Measurements from ENCODE around the gene DXO. TPM values are rescaled to one million over a fixed set of nuclear protein-coding genes. Genes with fewer than 3 reads are reported as not detected.

DXO gene
- total RNA-seq, 1 experiment from 2014 or later = 13.8 TPM

GRCh38 chr6:31968326-31968725 lies 3.6 kb downstream of the DXO start:
- H3K27me3 Mint-ChIP-seq (ENCODE audit: low read depth) = no peaks in the 10 kb centered on the region
- ATAC-seq (no peak), DNase-seq (ENCODE audit: low spot score) (no peak)
- H3K4me3 Mint-ChIP-seq = no peak overlapping the region
- H3K27ac Mint-ChIP-seq = no peak overlapping the region
- peaks cover 45% of the 10 kb centered on the region for H3K36me3 Mint-ChIP-seq
- peaks cover 11% of the 10 kb centered on the region for H3K4me1 Mint-ChIP-seq
- H3K9me3 Mint-ChIP-seq = no peaks in the 10 kb centered on the region
- TF ChIP-seq MYBL2 (CRISPR knock-in tag; IDR thresholded peaks at IDR 0.05) = no peak
- TF ChIP-seq ZNF281 (CRISPR knock-in tag; IDR thresholded peaks at IDR 0.05) = no peak
- TF ChIP-seq JUN (CRISPR knock-in tag; IDR thresholded peaks at IDR 0.05) = no peak
- no peak for TF ChIP-seq ZNF671 (CRISPR knock-in tag; IDR thresholded peaks at IDR 0.05)
- POLR2A ChIA-PET = no interaction called here
- CTCF ChIA-PET = interaction anchor here (1.0 to 1.2 kb wide), 2 partner anchors 9 to 16 kb away, joined by 3 read pairs; partner anchors contain the start of genes NELFE and SKIC2

GRCh38 chr6:31967926-31968320 lies 4.0 kb downstream of the DXO start:
- no peak overlapping the region for H3K4me3 Mint-ChIP-seq

More at GRCh38 chr6:31967926-31968320, 4.0 kb downstream of the DXO start:
- Mint-ChIP-seq H3K36me3 (peaks cover 49% of the 10 kb centered on the region), H3K27me3 (ENCODE audit: low read depth) (no peaks in the 10 kb centered on the region), H3K27ac (no peak overlapping the region), H3K9me3 (no peaks in the 10 kb centered on the region), H3K4me1 (peaks cover 7% of the 10 kb centered on the region)
- no peak for DNase-seq (ENCODE audit: low spot score)
- ChIA-PET CTCF (interaction anchor here (1.8 kb wide), 1 partner anchor 16 kb away, joined by 6 read pairs; no protein-coding TSS in a partner anchor), POLR2A (no interaction called here)
- no peak for ATAC-seq
- TF ChIP-seq MYBL2 (CRISPR knock-in tag; IDR thresholded peaks at IDR 0.05) (no peak), ZSCAN18 (CRISPR knock-in tag; IDR thresholded peaks at IDR 0.05) (no peak), EMX1 (CRISPR knock-in tag; IDR thresholded peaks at IDR 0.05) (no peak), CREM (CRISPR knock-in tag; IDR thresholded peaks at IDR 0.05) (no peak), ELF4 (CRISPR knock-in tag; IDR thresholded peaks at IDR 0.05; ENCODE audit: low read depth) (no peak), PREB (CRISPR knock-in tag; IDR thresholded peaks at IDR 0.05; ENCODE audit: borderline replicate concordance) (no peak), SMAD4 (CRISPR knock-in tag; IDR thresholded peaks at IDR 0.05) (no peak), SMAD3 (CRISPR knock-in tag; IDR thresholded peaks at IDR 0.05; ENCODE audit: borderline replicate concordance) (no peak), GABPB1 (CRISPR knock-in tag; IDR thresholded peaks at IDR 0.05) (no peak), SOX15 (CRISPR knock-in tag; IDR thresholded peaks at IDR 0.05) (no peak), NR2C2 (CRISPR knock-in tag; IDR thresholded peaks at IDR 0.05) (no peak), ETV6 (CRISPR knock-in tag; IDR thresholded peaks at IDR 0.05) (no peak), ARID4B (CRISPR knock-in tag; IDR thresholded peaks at IDR 0.05; ENCODE audit: borderline replicate concordance) (no peak), TEAD4 (CRISPR knock-in tag; IDR thresholded peaks at IDR 0.05) (no peak)
